WTC11 (cell line): ENCODE data around the gene INSYN1. TPM values are rescaled to one million over a fixed set of nuclear protein-coding genes. Genes with fewer than 3 reads are reported as not detected.

ENCODE experiments used
- ATAC-seq: fragments of 200-7000 bp; cut with Tn5 transposase; 2 replicates; pipeline ENCODE4 v1.10.0; 2021; ENCODE audit warnings: mild to moderate bottlenecking, moderate library complexity
- CTCF ChIA-PET: fragments of 300-600 bp; sonication (Branson Sonifier 250); formaldehyde crosslinking; loops from one replicate; lab custom pipeline; 2021; ENCODE audit warnings: antibody characterized with exemption; lab: Charles Lee
- POLR2A ChIA-PET: fragments of 350-600 bp; sonication (Branson Sonifier 250); formaldehyde crosslinking; loops from one replicate; lab custom pipeline; 2021; ENCODE audit warnings: antibody characterized with exemption; lab: Charles Lee
- DNase-seq: peaks from one replicate; pipeline ENCODE4 v3.0.0; 2021; ENCODE audit warnings: low spot score
- H3K27ac Mint-ChIP-seq: 2 replicates; pipeline ENCODE4 v1.8.0; 2021; ENCODE audit warnings: mixed read lengths
- H3K27me3 Mint-ChIP-seq: 2 replicates; pipeline ENCODE4 v1.8.0; 2021; ENCODE audit warnings: low read depth, mild to moderate bottlenecking, moderate library complexity, mixed read lengths
- H3K36me3 Mint-ChIP-seq: 2 replicates; pipeline ENCODE4 v1.8.0; 2021; ENCODE audit warnings: mixed read lengths
- H3K4me1 Mint-ChIP-seq: 2 replicates; pipeline ENCODE4 v1.8.0; 2022; ENCODE audit warnings: mixed read lengths
- H3K4me3 Mint-ChIP-seq: 2 replicates; pipeline ENCODE4 v1.8.0; 2021; ENCODE audit warnings: mild to moderate bottlenecking, moderate library complexity, mixed read lengths
- H3K9me3 Mint-ChIP-seq: 2 replicates; pipeline ENCODE4 v1.8.0; 2021; ENCODE audit warnings: mixed read lengths
- ATF6 ChIP-seq: sonication (generic); formaldehyde crosslinking; IDR thresholded peaks from 2 replicates; pipeline ENCODE4 v1.8.1; 2023; ENCODE audit warnings: mild to moderate bottlenecking, missing genetic modification reagents
- CREB1 ChIP-seq: sonication (generic); formaldehyde crosslinking; IDR thresholded peaks from 2 replicates; pipeline ENCODE4 v1.8.0; 2023; ENCODE audit warnings: mild to moderate bottlenecking, missing genetic modification reagents
- E2F1 ChIP-seq: sonication (generic); formaldehyde crosslinking; IDR thresholded peaks from 2 replicates; pipeline ENCODE4 v1.8.0; 2022; ENCODE audit warnings: mild to moderate bottlenecking, missing genetic modification reagents
- E2F5 ChIP-seq: sonication (generic); formaldehyde crosslinking; IDR thresholded peaks from 2 replicates; pipeline ENCODE4 v1.8.1; 2022; ENCODE audit warnings: mild to moderate bottlenecking, moderate library complexity, missing genetic modification reagents
- ERG ChIP-seq: fragments of 250-450 bp; sonication (Bioruptor Pico); IDR thresholded peaks from 2 replicates; pipeline ENCODE4 v1.8.0; 2021; ENCODE audit warnings: mild to moderate bottlenecking
- ETV6 ChIP-seq: sonication (generic); formaldehyde crosslinking; IDR thresholded peaks from 2 replicates; pipeline ENCODE4 v1.8.1; 2022; ENCODE audit warnings: mild to moderate bottlenecking, missing genetic modification reagents
- FOXJ3 ChIP-seq: sonication (generic); formaldehyde crosslinking; IDR thresholded peaks from 2 replicates; pipeline ENCODE4 v1.9.0; 2021; ENCODE audit warnings: missing genetic modification reagents, mild to moderate bottlenecking, borderline replicate concordance
- GTF2I ChIP-seq: fragments of 250-450 bp; sonication (Bioruptor Pico); conservative IDR thresholded peaks from 2 replicates; pipeline ENCODE4 v1.4.0; 2021; ENCODE audit warnings: mild to moderate bottlenecking
- IRF1 ChIP-seq: sonication (generic); formaldehyde crosslinking; IDR thresholded peaks from 2 replicates; pipeline ENCODE4 v1.8.0; 2023; ENCODE audit warnings: missing genetic modification reagents
- JAZF1 ChIP-seq: fragments of 250-450 bp; sonication (Bioruptor Pico); IDR thresholded peaks from 2 replicates; pipeline ENCODE4 v1.9.0; 2021; ENCODE audit warnings: moderate library complexity, mild to moderate bottlenecking, inconsistent platforms
- MAX ChIP-seq: sonication (generic); formaldehyde crosslinking; IDR thresholded peaks from 2 replicates; pipeline ENCODE4 v1.8.0; 2022; ENCODE audit warnings: mild to moderate bottlenecking, missing genetic modification reagents
- NFE2L1 ChIP-seq: sonication (generic); formaldehyde crosslinking; IDR thresholded peaks from 2 replicates; pipeline ENCODE4 v1.8.1; 2023; ENCODE audit warnings: missing genetic modification reagents
- NR2C2 ChIP-seq: sonication (generic); formaldehyde crosslinking; IDR thresholded peaks from 2 replicates; pipeline ENCODE4 v1.8.0; 2022; ENCODE audit warnings: mild to moderate bottlenecking, missing genetic modification reagents
- PRDM15 ChIP-seq: sonication (generic); formaldehyde crosslinking; IDR thresholded peaks from 2 replicates; pipeline ENCODE4 v1.8.0; 2022; ENCODE audit warnings: missing genetic modification reagents
- USF2 ChIP-seq: sonication (generic); formaldehyde crosslinking; IDR thresholded peaks from 2 replicates; pipeline ENCODE4 v1.8.1; 2023; ENCODE audit warnings: mild to moderate bottlenecking, missing genetic modification reagents, moderate library complexity
- ZNF425 ChIP-seq: fragments of 250-450 bp; sonication (Bioruptor Pico); conservative IDR thresholded peaks from 2 replicates; pipeline ENCODE4 v1.9.0; 2021; ENCODE audit warnings: mild to moderate bottlenecking
- ZNF671 ChIP-seq: fragments of 250-450 bp; sonication (Bioruptor Pico); IDR thresholded peaks from 2 replicates; pipeline ENCODE4 v1.8.0; 2021; ENCODE audit warnings: mild to moderate bottlenecking
- ZSCAN18 ChIP-seq: fragments of 250-450 bp; sonication (Bioruptor Pico); IDR thresholded peaks from 2 replicates; pipeline ENCODE4 v2.1.2; 2022; ENCODE audit warnings: mild to moderate bottlenecking, moderate library complexity
- total RNA-seq: library from RNA; stranded (reverse); gene quantifications from 3 replicates; pipeline ENCODE4 v1.2.3, GENCODE V29; 2021

The INSYN1 gene
- total RNA-seq, 1 experiment from 2014 or later: 11.9 TPM

- TF ChIP-seq USF2: no peak
- TF ChIP-seq ZSCAN18 (CRISPR knock-in tag): no peak
- TF ChIP-seq E2F1: no peak
- TF ChIP-seq ATF6 (CRISPR knock-in tag): no peak
- no peak for TF ChIP-seq IRF1
- no peak for TF ChIP-seq NR2C2 (CRISPR knock-in tag)
- no peak for TF ChIP-seq GTF2I (CRISPR knock-in tag)
- TF ChIP-seq, all 79 proteins: peak for 0
Measured at GRCh38 chr15:73755946-73756345, 2.8 kb upstream of the INSYN1 start (continued).

- POLR2A ChIA-PET: no interaction called here
- H3K4me3 Mint-ChIP-seq: no peak overlapping the region
- TF ChIP-seq ZNF425 (no peak), ZNF671 (no peak), NFE2L1 (CRISPR knock-in tag) (no peak), E2F1 (no peak), ETV6 (CRISPR knock-in tag) (no peak), CREB1 (CRISPR knock-in tag) (no peak), E2F5 (no peak), PRDM15 (no peak), FOXJ3 (no peak), JAZF1 (CRISPR knock-in tag) (no peak), MAX (no peak), NR2C2 (CRISPR knock-in tag) (no peak), ERG (CRISPR knock-in tag) (no peak)
Measured at GRCh38 chr15:73755481-73755880, 2.3 kb upstream of the INSYN1 start.

More at GRCh38 chr15:73755481-73755880, 2.3 kb upstream of the INSYN1 start:
- no peaks in the 10 kb centered on the region for H3K9me3 Mint-ChIP-seq
- peaks cover 21% of the 10 kb centered on the region for H3K4me1 Mint-ChIP-seq
- ATAC-seq (no peak), DNase-seq (no peak)
- no peak overlapping the region for H3K27ac Mint-ChIP-seq
- peaks cover 17% of the 10 kb centered on the region for H3K27me3 Mint-ChIP-seq
- CTCF ChIA-PET: interaction anchor here (2.2 kb wide), 1 partner anchor 23 kb away, joined by 5 read pairs; no protein-coding TSS in a partner anchor
- no peaks in the 10 kb centered on the region for H3K36me3 Mint-ChIP-seq
